Measurements from ENCODE around the gene PLCB4. TPM values are rescaled to one million over a fixed set of nuclear protein-coding genes. Genes with fewer than 3 reads are reported as not detected.
"Not testable (repeated sequence)": the region's sequence is repeated elsewhere in the genome, so short reads cannot be mapped to it uniquely, and the experiment has no call there.

The PLCB4 gene
- total RNA-seq, 1 donor from 2014 or later: 10.5 TPM

DNA sequence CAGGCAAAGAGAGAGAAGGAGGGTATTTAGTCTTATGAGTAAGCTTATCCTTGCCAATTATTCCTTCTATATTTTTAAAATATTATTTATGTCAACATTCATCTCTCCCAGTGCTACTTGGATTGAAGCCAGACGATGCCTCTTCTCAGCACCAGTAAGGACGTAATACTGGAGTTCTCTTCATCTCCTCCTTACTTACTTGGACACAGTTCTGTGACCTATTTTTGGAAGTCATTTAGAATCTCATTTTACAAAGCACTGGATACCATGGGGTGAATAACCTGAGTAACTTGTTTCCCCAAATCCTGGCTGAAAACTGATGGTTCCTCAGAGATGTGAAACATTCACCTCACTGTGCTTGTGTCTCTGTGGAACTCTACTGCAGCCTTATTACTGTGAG is 308.1 kb downstream of the PLCB4 start:
- H3K4me3 Mint-ChIP-seq (ENCODE audit: unreplicated experiment): no peak overlapping the region
- no peak for DNase-seq (ENCODE audit: low spot score)
- H3K27ac Mint-ChIP-seq (ENCODE audit: unreplicated experiment): no peak overlapping the region
- TF ChIP-seq, protein P1, sequence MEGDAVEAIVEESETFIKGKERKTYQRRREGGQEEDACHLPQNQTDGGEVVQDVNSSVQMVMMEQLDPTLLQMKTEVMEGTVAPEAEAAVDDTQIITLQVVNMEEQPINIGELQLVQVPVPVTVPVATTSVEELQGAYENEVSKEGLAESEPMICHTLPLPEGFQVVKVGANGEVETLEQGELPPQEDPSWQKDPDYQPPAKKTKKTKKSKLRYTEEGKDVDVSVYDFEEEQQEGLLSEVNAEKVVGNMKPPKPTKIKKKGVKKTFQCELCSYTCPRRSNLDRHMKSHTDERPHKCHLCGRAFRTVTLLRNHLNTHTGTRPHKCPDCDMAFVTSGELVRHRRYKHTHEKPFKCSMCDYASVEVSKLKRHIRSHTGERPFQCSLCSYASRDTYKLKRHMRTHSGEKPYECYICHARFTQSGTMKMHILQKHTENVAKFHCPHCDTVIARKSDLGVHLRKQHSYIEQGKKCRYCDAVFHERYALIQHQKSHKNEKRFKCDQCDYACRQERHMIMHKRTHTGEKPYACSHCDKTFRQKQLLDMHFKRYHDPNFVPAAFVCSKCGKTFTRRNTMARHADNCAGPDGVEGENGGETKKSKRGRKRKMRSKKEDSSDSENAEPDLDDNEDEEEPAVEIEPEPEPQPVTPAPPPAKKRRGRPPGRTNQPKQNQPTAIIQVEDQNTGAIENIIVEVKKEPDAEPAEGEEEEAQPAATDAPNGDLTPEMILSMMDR (IDR thresholded peaks at IDR 0.05; ENCODE audit: unreplicated experiment): no peak
- H3K27me3 Mint-ChIP-seq (ENCODE audit: unreplicated experiment): peaks cover 1% of the 10 kb centered on the region
- no peaks in the 10 kb centered on the region for H3K9me3 Mint-ChIP-seq (ENCODE audit: unreplicated experiment)
- no peaks in the 10 kb centered on the region for H3K36me3 Mint-ChIP-seq (ENCODE audit: low read depth, unreplicated experiment)
- H3K4me1 Mint-ChIP-seq (ENCODE audit: unreplicated experiment): no peaks in the 10 kb centered on the region

DNA sequence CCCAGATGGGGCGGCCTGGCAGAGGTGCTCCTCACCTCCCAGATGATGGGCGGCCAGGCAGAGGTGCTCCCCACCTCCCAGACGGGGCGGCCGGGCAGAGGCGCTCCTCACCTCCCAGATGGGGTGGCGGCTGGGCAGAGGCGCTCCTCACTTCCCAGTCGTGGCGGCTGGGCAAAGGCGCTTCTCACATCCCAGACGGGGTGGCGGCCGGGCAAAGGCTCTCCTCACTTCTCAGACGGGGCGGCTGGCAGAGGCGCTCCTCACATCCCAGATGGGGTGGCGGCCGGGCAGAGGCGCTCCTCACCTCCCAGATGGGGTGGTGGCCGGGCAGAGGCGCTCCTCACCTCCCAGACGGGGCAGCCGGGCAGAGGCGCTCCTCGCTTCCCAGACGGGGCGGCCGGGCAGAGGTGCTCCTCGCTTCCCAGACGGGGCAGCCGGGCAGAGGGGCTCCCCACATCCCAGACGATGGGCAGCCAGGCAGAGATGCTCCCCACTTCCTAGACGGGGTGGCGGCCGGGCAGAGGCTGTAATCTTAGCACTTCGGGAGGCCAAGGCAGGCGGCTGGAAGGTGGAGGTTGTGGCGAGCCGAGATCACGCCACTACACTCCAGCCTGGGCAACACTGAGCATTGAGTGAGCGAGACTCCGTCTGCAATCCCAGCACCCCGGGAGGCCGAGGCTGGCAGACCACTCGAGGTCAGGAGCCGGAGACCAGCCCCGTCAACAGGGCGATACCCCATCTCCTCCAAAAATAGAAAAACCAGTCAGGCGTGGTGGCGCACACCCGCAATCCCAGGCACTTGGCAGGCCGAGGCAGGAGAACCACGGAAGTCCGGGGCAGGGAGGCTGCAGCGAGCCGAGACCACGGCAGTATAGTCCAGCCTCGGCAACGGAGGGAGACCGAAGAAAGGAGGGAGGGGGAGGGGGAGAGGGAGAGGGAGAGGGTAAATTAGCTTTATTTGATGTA is 316.7 kb downstream of the PLCB4 start:
- H3K36me3 Mint-ChIP-seq (ENCODE audit: low read depth, unreplicated experiment): peaks cover 17% of the 10 kb centered on the region
- not testable (repeated sequence) for H3K4me3 Mint-ChIP-seq (ENCODE audit: unreplicated experiment)

DNA sequence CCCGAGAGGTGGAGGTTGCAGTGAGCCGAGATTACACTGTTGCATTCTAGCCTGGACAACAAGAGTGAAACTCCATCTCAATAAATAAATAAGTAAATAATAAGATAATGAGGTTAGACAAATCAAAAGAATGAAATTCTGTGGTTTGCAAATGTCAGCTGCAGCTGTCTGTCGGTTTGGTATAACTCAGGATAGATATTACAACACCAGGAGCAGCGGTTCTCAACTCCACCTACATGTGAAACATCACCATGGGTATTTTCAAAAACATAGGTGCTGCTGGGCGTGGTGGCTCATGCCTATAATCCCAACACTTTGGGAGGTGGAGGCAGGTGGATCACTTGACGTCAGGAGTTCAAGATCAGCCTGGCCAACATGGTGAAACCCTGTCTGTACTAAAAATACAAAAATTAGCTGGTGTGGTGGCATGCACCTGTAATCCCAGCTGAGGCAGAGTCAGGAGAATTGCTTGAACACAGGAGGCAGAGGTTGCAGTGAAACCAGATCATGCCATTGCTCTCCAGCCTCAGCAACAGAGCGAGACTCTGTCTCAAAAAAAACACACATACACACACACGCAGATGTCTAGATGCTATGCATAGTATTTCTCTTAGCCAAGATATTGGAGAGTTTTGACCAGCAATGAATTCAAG is 319.4 kb downstream of the PLCB4 start:
- Mint-ChIP-seq H3K27me3 (ENCODE audit: unreplicated experiment) (peaks cover 2% of the 10 kb centered on the region), H3K4me3 (ENCODE audit: unreplicated experiment) (no peak overlapping the region), H3K4me1 (ENCODE audit: unreplicated experiment) (peaks cover 14% of the 10 kb centered on the region), H3K36me3 (ENCODE audit: low read depth, unreplicated experiment) (peaks cover 17% of the 10 kb centered on the region), H3K27ac (ENCODE audit: unreplicated experiment) (no peak overlapping the region), H3K9me3 (ENCODE audit: unreplicated experiment) (peaks cover 4% of the 10 kb centered on the region)
- DNase-seq (ENCODE audit: low spot score): no peak
- TF ChIP-seq, protein P1 (IDR thresholded peaks at IDR 0.05; ENCODE audit: unreplicated experiment): no peak

More for the DNA sequence above, 316.7 kb downstream of the PLCB4 start:
- H3K27ac Mint-ChIP-seq (ENCODE audit: unreplicated experiment); H3K4me1 Mint-ChIP-seq (ENCODE audit: unreplicated experiment); DNase-seq (ENCODE audit: low spot score); H3K9me3 Mint-ChIP-seq (ENCODE audit: unreplicated experiment); H3K27me3 Mint-ChIP-seq (ENCODE audit: unreplicated experiment): not testable (repeated sequence)

DNA sequence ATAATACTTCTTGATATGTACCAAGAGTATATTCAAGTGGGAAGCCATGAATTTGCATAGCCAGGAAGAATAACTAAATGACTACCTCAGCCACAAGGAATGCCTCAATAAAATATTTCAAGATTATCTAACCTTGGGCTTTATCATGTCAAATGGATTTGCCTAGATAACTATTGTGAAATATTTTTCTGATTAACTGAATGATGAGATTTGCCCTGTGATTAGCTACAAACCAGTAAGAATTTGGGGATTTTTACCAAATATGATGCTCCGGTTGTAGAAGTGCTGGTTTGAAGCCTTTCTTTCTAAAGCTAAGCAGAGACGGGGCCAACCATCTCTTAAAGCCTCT is 319.9 kb downstream of the PLCB4 start:
- Mint-ChIP-seq H3K27me3 (ENCODE audit: unreplicated experiment) (peaks cover 2% of the 10 kb centered on the region), H3K4me1 (ENCODE audit: unreplicated experiment) (peaks cover 14% of the 10 kb centered on the region), H3K27ac (ENCODE audit: unreplicated experiment) (no peak overlapping the region), H3K36me3 (ENCODE audit: low read depth, unreplicated experiment) (peaks cover 12% of the 10 kb centered on the region), H3K9me3 (ENCODE audit: unreplicated experiment) (peaks cover 4% of the 10 kb centered on the region), H3K4me3 (ENCODE audit: unreplicated experiment) (no peak overlapping the region)
- DNase-seq (ENCODE audit: low spot score): no peak
- TF ChIP-seq, protein P1 (IDR thresholded peaks at IDR 0.05; ENCODE audit: unreplicated experiment): no peak

DNA sequence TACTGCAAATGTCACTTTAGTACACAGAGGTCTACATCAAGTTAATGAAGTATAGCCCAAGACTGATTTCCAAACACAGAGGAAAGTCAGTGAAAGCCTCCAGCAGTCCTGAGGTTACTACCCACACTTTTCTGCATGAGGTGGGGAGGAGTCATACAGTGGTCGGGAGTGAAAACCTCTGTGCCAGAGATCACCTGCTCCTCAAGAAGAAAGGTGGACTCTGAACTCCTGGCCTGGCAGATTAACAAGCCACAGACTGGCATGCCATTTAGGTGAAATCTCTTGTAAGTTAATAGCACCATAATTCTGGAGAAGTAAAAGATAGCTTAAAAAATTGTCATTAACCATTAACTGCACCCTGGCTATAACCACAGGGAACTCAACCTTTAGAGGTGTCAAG is 320.5 kb downstream of the PLCB4 start:
- Mint-ChIP-seq H3K9me3 (ENCODE audit: unreplicated experiment) (peaks cover 1% of the 10 kb centered on the region), H3K27me3 (ENCODE audit: unreplicated experiment) (peaks cover 2% of the 10 kb centered on the region)

More for the DNA sequence above, 320.5 kb downstream of the PLCB4 start:
- Mint-ChIP-seq H3K4me1 (ENCODE audit: unreplicated experiment) (peaks cover 14% of the 10 kb centered on the region), H3K36me3 (ENCODE audit: low read depth, unreplicated experiment) (peaks cover 6% of the 10 kb centered on the region), H3K27ac (ENCODE audit: unreplicated experiment) (no peak overlapping the region), H3K4me3 (ENCODE audit: unreplicated experiment) (no peak overlapping the region)
- no peak for DNase-seq (ENCODE audit: low spot score)
- TF ChIP-seq, protein P1 (IDR thresholded peaks at IDR 0.05; ENCODE audit: unreplicated experiment): no peak

All from endothelial cell (in vitro differentiated cells).